Measurements from ENCODE around the gene PNMA8C.

DNA sequence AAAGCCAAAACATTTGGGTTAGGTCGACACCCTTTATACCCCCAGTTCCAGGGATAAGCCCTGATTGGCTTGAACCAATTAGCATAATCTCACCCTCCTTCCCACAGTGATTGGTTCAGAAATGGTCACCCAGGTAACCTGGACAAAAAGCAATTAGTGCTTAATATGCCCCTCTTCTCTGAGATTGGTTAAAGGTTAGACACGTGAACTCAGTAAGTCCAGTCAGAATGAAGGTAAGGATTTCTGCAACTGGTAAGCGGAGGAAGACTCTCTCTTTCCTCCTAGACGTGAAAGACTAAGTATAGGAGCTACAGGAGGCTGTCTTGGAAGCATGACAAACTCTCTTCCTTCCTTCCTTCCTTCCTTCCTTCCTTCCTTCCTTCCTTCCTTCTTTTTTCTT lies 1.3 kb upstream of the PNMA8C start:
- no peak for TF ChIP-seq POLR2A (IDR thresholded peaks at IDR 0.05)
- TF ChIP-seq, protein P1, sequence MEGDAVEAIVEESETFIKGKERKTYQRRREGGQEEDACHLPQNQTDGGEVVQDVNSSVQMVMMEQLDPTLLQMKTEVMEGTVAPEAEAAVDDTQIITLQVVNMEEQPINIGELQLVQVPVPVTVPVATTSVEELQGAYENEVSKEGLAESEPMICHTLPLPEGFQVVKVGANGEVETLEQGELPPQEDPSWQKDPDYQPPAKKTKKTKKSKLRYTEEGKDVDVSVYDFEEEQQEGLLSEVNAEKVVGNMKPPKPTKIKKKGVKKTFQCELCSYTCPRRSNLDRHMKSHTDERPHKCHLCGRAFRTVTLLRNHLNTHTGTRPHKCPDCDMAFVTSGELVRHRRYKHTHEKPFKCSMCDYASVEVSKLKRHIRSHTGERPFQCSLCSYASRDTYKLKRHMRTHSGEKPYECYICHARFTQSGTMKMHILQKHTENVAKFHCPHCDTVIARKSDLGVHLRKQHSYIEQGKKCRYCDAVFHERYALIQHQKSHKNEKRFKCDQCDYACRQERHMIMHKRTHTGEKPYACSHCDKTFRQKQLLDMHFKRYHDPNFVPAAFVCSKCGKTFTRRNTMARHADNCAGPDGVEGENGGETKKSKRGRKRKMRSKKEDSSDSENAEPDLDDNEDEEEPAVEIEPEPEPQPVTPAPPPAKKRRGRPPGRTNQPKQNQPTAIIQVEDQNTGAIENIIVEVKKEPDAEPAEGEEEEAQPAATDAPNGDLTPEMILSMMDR (IDR thresholded peaks at IDR 0.05): no peak
- no peak for TF ChIP-seq POLR2AphosphoS5 (IDR thresholded peaks at IDR 0.05)

All from breast epithelium (tissue), 3 donors.